ENCODE results near the gene LBR. TPM values are rescaled to one million over a fixed set of nuclear protein-coding genes. Genes with fewer than 3 reads are reported as not detected.

Gene LBR
- total RNA-seq, 2 experiments from 2014 or later = 145 to 156 TPM

DNA sequence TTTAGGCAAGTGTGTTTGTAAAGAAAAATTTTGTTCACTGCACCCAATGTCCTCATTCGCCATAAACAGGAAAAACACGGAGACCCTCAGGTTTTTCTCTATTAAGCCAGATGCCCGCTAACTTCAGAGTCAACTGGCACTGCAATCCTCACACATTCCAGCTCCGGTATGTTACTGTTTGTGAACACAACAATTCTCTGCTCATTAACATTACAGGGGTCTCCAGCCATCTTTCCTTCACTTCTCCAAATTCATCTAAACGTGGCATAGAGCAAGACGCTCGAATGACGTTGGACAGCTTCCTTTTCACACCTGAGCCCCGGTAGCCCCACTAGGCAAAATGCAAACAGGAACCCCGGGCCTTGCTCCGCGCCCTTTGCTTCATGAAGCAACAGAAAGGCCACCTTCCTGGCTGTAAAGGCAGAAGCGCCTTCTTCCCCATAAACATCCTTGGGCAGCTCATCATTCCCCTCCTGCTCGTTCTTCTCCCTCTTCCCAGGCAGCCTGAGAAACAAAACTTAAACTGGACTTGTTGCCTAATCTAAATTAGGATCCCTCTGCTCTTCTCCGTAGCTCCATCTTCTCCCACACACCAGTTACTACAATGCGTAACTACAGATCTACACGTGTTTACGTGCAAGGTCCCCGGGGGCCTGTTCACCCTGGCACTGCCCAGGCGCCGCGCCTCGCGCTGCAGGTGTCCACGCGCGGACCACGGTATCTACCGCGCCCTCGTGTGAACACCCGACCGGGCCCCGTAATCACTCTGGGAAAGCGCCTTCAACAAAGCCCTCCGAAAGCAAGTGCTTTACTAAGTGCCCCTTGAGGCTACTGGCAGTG lies 1.2 kb downstream of the LBR start:
- Mint-ChIP-seq H3K27ac (peak overlapping the region; percentile 93), H3K27me3 (no peaks in the 10 kb centered on the region), H3K9me3 (no peaks in the 10 kb centered on the region), H3K36me3 (ENCODE audit: low read depth) (peaks cover 36% of the 10 kb centered on the region), H3K4me3 (peak overlapping the region; percentile 99), H3K4me1 (ENCODE audit: low read depth) (peaks cover 60% of the 10 kb centered on the region)
- intact Hi-C loops (cut with micrococcal nuclease) = no loop called here
- ATAC-seq (no peak), DNase-seq (peak; percentile 54)
- CTCF ChIA-PET = interaction anchor here (0.9 to 2.2 kb wide), 5 partner anchors 18 to 561 kb away, joined by 3 to 5 read pairs (median 4); no protein-coding TSS in a partner anchor
- POLR2A ChIA-PET = interaction anchor here (0.6 to 9.7 kb wide), 7 partner anchors 18 to 573 kb away, joined by 3 to 109 read pairs (median 3); partner anchors contain the start of gene SDE2
- TF ChIP-seq CTCF (IDR thresholded peaks at IDR 0.05) = no peak

GRCh38 chr1:225425201-225425786 lies 2.5 kb downstream of the LBR start:
- H3K27me3 Mint-ChIP-seq = no peaks in the 10 kb centered on the region
- H3K4me3 Mint-ChIP-seq = peak overlapping the region; percentile 99
- H3K27ac Mint-ChIP-seq = peak overlapping the region; percentile 71
- no peak for ATAC-seq
- CTCF ChIA-PET = interaction anchor here (0.7 to 2.9 kb wide), 5 partner anchors 11 to 1026 kb away, joined by 3 to 14 read pairs (median 4); no protein-coding TSS in a partner anchor
- intact Hi-C loops (cut with micrococcal nuclease) = no loop called here
- H3K9me3 Mint-ChIP-seq = no peaks in the 10 kb centered on the region
- POLR2A ChIA-PET = interaction anchor here (0.6 to 9.7 kb wide), 5 partner anchors 20 to 50 kb away, joined by 3 to 109 read pairs (median 3); no protein-coding TSS in a partner anchor
- no peak for DNase-seq
- H3K36me3 Mint-ChIP-seq (ENCODE audit: low read depth) = peaks cover 43% of the 10 kb centered on the region
- H3K4me1 Mint-ChIP-seq (ENCODE audit: low read depth) = peaks cover 59% of the 10 kb centered on the region
- no peak for TF ChIP-seq CTCF (IDR thresholded peaks at IDR 0.05)

DNA sequence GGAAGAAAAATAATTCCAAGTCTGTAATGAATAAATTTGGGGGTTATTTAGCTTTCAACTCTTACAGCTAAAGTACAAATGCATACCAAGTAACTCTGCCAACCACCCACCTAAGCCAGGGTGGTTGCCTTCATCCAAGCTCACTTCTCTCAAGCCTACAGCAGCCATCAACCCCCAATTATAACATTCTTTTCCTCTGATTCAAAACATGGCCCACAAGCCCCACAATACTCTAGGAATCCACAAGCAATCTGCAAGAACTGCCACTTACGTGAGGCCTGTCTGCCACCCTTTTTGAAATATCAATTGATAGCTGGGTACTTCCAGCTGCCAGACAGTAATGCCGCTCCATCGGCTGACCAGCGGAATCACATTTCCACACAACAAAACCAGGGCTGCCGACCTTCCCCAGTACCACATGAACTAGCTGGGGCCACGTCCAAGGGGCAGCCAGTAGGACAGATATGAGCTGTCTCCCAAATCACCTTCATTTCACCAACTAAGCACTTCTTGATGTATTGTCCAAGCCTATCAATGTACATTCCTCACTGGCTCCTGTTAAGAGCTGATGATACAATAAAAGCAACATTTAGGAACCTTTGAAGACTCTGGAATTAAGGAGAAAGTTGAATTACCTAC lies 3.2 kb downstream of the LBR start:
- Mint-ChIP-seq H3K27ac (peak overlapping the region; percentile 70), H3K4me1 (ENCODE audit: low read depth) (peaks cover 57% of the 10 kb centered on the region)

DNA sequence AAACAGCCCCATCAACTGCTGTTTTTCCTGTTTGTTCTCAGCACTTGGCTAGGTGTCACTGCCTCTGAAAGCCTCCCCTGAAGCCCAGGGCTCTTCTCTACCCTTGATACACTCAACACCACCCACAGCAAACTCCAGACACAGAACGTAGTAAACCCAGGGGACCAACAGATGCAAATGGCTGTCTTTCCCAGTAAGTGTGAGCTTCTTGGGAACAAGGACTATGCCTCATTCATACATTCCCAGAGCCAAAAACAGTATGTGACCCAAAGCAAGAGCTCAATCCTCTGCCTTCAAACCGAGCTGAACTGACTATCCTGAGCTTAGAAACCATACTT lies 4.4 kb downstream of the LBR start:
- intact Hi-C loops (cut with micrococcal nuclease) = no loop called here
- Mint-ChIP-seq H3K27ac (peak overlapping the region; percentile 69), H3K9me3 (no peaks in the 10 kb centered on the region), H3K36me3 (ENCODE audit: low read depth) (peaks cover 52% of the 10 kb centered on the region), H3K4me1 (ENCODE audit: low read depth) (peaks cover 51% of the 10 kb centered on the region), H3K4me3 (no peak overlapping the region), H3K27me3 (no peaks in the 10 kb centered on the region)
- ChIA-PET POLR2A (no interaction called here), CTCF (interaction anchor here (1.5 to 2.9 kb wide), 2 partner anchors 44 to 51 kb away, joined by 3 to 14 read pairs; no protein-coding TSS in a partner anchor)
- no peak for TF ChIP-seq CTCF (IDR thresholded peaks at IDR 0.05)
- ATAC-seq = no peak
- no peak for DNase-seq

More for the DNA sequence above, 3.2 kb downstream of the LBR start:
- peaks cover 45% of the 10 kb centered on the region for H3K36me3 Mint-ChIP-seq (ENCODE audit: low read depth)
- peak overlapping the region; percentile 99 for H3K4me3 Mint-ChIP-seq
- ChIA-PET CTCF (interaction anchor here (0.7 to 2.9 kb wide), 8 partner anchors 8 to 1025 kb away, joined by 3 to 14 read pairs (median 4); no protein-coding TSS in a partner anchor), POLR2A (interaction anchor here (0.6 to 9.7 kb wide), 4 partner anchors 20 to 48 kb away, joined by 3 to 109 read pairs (median 3); no protein-coding TSS in a partner anchor)
- H3K9me3 Mint-ChIP-seq = no peaks in the 10 kb centered on the region
- no peaks in the 10 kb centered on the region for H3K27me3 Mint-ChIP-seq
- intact Hi-C loops (cut with micrococcal nuclease) = no loop called here
- no peak for TF ChIP-seq CTCF (IDR thresholded peaks at IDR 0.05)
- no peak for DNase-seq
- ATAC-seq = no peak
